Left colon (tissue), 2 donors: ENCODE data around the gene SEPTIN3. TPM values are rescaled to one million over a fixed set of nuclear protein-coding genes. Genes with fewer than 3 reads are reported as not detected.
"Not testable (repeated sequence)": the region's sequence is repeated elsewhere in the genome, so short reads cannot be mapped to it uniquely, and the experiment has no call there.

Source experiments
- ATAC-seq: fragments of 200-7000 bp; cut with Tn5 transposase; one replicate; pipeline ENCODE4 v1.9.1; 2020; ENCODE audit warnings: mild to moderate bottlenecking, moderate library complexity
- DNase-seq, 2 donors: peaks; one replicate each; pipeline ENCODE4 v3.0.0-alpha.2; 2020
- intact Hi-C, 2 donors: fragments of 100-400 bp; cut with DNase I in 1 of 2; cut with micrococcal nuclease in 1 of 2; formaldehyde crosslinking; loops; one replicate each; pipeline versions ENCODE4 v1.11.2 to v1.14.0; 2022; cut with DNase I, micrococcal nuclease
- total RNA-seq, 2 donors: library from RNA; stranded (reverse); fragmentation: NEBNext Ultra II Directional; extraction: Animal tissue kit (Norgen Biotek cat#: 25700); gene quantifications; one replicate each; pipeline ENCODE4 v1.2.1, GENCODE V29; 2021
- donor health status: DM: no; HTN: no; CAD: no.
- donor health status: DM: yes; HTN: yes; CAD: no.

SEPTIN3 gene
- total RNA-seq, 2 donors from 2014 or later = 0.43 to 0.56 TPM

DNA sequence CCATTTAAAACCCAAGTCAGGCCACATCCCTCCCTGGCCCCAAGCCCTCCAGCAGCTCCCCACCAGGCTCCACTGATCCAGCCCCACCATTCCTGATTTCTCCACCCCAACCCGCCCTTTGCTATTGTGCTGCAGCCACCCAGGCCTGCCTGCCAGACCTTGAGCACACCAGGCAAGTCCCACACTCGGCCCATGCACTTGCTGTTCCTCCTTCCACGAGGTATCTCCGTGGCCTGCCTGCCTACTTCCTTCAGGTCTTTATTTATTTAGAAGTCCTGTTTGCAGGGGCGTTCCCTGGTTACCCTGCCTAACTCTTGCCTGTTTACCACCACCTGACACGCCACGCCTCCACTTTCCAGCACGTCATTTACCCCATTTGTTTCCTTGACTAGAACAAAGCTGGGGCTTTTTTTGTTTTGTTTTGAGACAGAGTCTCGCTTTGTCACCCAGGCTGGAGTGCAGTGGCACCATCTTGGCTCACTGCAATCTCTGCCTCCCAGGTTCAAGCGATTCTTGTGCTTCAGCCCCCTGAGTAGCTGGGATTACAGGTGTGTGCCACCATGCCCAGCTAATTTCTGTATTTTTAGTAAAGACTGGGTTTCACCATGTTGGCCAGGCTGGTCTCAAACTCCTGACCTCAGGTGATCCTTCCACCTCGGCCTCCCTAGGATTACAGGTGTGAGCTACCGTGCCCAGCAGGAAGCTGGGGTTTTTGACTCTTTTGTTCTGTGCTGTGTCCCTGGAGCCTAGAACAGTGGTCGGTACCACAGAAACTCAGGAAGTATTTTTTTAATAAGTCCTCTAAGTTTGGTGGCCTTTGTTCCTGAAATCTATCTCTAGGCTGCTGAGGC is 29.0 kb upstream of the SEPTIN3 start:
- ATAC-seq (peak; percentile 80), DNase-seq (peak; percentile 91 to 94)
- intact Hi-C loops = loop anchor here in 1 of 2 donors (5.0 to 10.0 kb wide), 2 partner anchors 135 to 243 kb away; partner anchors contain the start of genes CCDC134 and MEI1

DNA sequence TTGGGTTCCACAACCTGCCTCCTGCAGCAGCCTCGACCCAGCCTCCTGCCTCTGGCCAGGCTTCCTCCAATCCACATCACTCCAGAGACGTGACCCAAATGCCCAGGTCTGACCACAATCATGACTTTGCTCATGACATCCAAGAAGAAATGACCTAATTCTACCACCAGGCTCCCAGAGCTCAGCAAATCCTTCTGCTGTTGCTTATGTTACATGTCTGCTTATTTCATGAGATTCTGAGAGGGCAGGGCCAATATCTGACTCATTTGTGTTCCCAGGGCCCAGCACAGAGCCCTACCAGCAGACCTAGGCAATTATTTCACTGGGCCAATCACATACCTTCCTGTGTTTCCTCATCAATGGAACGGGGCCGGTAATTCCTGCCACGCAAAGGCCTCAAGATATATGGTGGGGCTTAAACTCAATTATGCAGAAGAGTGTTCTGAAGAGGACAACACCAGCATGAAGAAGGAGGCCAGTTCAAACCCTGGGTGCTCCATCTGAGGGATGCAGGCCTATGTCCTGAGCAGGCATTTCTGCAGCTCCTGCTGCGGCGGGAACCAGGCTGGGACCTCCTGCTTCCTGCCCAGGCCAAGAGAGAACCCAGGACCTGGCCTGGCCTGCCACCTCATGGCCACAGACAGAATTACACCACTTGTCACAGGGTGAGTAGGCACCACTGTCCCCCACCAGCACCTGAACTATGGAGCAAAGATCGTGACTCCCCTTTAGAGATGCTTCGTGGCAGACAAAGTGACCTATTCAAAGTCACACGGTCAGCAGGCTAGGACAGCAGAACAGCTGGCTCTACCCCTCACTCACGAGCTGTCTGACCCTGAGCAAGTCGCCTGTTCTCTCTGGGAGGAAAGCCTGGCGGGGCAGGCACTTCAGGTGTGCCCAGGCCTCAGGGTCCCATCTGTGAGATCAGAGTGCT is 28.1 kb upstream of the SEPTIN3 start:
- ATAC-seq (peak; percentile 64), DNase-seq (peak; percentile 84 to 91)
- intact Hi-C loops = loop anchor here in 1 of 2 donors (5.0 to 10.0 kb wide), 2 partner anchors 136 to 244 kb away; partner anchors contain the start of genes CCDC134 and MEI1

DNA sequence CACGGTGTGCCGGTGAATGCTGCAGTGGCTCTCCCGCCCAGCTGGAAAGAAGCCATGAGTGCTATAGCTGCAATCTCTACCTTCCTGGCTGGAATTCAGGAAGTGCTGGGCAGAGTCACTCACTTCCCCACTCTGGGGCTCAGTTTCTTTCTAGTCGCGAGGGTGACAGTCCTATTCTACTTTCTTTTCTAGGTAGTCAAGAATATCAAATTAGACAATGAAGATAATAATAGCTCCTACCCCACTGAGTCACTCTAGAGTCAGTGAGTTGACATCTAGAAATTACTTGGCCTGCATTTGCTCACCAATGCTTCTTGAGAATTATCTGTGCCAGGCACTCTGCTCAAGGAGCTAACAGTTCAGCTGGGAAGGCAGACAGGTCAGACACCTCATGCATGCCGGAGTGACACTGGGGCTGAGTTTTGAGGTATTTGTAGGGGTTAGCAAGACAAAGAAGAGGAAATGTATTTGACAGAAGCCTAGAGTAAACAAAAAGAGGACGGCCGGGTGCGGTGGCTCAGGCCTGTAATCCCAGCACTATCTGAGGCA is 25.5 kb upstream of the SEPTIN3 start:
- intact Hi-C loops = loop anchor here in 1 of 2 donors (5.0 to 10.0 kb wide), 2 partner anchors 139 to 246 kb away; partner anchors contain the start of genes CCDC134 and MEI1
- peak; percentile 24 for ATAC-seq
- peak; percentile 58 to 72 for DNase-seq

DNA sequence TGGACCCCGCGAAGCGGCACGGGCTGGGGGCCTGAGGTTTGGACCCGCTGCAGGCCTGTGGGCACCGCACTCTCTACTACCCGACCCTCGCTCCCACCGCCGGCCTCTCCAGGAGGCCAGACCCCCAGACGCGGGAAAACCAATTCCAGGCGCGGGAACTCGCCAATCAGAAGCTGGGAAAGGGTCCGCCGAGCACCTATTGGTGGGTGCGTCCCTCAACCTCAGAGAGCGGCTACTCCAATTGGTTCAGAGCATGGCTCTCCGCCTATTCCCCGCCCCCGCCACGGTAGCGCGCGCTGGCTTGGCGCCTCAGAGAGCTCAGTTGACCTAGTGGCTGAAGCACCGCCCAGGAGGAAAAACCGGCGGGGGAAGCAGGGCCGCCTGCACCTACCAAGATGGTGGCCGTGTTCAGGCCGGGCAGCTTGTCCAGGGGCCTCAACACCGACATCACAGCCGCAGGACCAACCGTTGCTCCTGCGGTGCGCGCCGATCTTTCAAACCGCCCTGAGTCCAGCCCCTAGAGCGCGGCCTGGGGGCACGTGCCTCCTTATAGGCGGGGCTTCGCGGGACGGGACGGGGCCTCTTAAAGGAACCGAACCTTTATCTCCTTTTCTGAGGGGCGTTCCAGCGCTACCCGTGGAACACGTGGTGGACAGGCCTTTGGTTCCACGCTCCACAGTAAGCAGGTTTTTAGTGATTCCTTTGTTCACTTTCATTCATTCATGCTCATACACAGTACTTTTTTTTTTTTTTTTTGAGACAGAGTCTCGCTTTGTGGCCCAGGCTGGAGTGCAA is 22.4 kb upstream of the SEPTIN3 start, which contains the start of gene CENPM:
Gene CENPM, minus strand, starts transcription at position 524 of the 795 bp plus-strand sequence. Its CDS starts 76 bp downstream, at position 448.
- ATAC-seq = peak; percentile 94
- intact Hi-C loops = loop anchor here in 1 of 2 donors (10.0 kb wide), 1 partner anchor 142 kb away; the partner anchor contains the start of gene CCDC134
- peak; percentile 91 to 93 for DNase-seq

DNA sequence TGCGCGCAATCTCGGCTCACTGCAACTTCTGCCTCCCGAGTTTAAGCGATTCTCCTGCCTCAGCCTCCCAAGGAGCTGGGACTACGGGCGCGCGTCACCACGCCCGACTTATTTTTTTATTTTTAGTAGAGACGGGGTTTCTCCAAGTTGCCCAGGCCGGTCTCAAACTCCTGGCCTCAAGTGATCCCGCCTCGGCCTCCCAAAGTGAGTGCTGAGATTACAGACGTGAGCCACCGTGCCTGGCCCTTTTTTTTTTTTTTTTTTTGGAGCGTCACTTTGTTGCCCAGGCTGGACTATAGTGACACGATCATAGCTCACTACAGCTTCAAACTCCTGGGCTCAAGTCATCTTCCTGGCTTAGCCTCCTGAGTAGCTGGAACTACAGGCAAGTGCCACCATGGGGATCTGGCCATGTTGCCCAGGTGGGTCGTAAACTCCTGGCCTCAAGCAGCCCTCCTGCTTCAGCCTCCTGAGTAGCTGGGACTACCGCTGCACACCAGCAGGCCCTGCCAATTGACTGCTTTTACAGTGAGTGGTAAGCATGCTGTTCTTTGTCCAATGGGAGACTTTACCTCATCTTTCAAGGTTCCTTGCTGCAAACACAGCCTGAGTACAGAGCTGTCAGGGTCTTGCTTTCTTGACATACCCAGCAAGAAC is 21.7 kb upstream of the SEPTIN3 start:
- ATAC-seq = no peak
- no peak for DNase-seq
- intact Hi-C loops = loop anchor here in 1 of 2 donors (10.0 kb wide), 1 partner anchor 143 kb away; the partner anchor contains the start of gene CCDC134

DNA sequence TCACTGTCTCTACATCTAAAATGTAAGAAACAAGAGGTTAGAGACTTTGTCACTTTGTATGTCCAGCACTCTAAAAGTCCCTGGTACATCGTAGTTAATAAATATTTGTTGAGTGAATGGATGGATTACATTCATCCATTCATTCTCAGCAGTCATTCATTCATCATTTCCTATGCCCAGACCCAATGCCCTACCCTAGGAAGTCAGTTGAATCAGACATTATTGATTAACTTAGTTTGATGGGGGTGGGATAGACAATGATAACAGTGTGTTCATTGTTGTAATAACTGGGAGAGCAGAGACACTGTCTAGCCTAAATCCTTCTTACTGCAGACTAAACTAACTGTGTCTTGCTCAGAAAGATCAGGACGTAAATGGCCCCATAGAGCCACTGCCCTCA is 21.1 kb upstream of the SEPTIN3 start:
- DNase-seq = no peak
- no peak for ATAC-seq
- intact Hi-C loops = loop anchor here in 1 of 2 donors (10.0 kb wide), 1 partner anchor 143 kb away; the partner anchor contains the start of gene CCDC134

DNA sequence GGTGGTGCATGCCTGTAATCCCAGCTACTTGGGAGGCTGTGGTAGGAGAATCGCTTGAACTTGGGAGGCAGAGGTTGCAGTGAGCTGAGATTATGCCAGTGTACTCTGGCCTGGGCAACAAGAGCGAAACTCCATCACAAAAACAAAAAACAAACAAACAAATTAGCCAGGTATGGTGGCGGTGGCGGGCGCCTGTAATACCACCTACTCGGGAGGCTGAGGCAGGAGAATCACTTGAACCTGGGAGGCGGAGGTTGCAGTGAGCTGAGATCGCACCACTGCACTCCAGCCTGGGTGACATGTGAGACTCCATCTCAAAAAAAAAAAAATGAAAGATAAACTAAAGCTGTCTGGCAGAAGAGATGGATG is 20.3 kb upstream of the SEPTIN3 start:
- not testable (repeated sequence) for DNase-seq, ATAC-seq
- intact Hi-C loops = loop anchor here in 1 of 2 donors (10.0 kb wide), 1 partner anchor 144 kb away; the partner anchor contains the start of gene CCDC134

DNA sequence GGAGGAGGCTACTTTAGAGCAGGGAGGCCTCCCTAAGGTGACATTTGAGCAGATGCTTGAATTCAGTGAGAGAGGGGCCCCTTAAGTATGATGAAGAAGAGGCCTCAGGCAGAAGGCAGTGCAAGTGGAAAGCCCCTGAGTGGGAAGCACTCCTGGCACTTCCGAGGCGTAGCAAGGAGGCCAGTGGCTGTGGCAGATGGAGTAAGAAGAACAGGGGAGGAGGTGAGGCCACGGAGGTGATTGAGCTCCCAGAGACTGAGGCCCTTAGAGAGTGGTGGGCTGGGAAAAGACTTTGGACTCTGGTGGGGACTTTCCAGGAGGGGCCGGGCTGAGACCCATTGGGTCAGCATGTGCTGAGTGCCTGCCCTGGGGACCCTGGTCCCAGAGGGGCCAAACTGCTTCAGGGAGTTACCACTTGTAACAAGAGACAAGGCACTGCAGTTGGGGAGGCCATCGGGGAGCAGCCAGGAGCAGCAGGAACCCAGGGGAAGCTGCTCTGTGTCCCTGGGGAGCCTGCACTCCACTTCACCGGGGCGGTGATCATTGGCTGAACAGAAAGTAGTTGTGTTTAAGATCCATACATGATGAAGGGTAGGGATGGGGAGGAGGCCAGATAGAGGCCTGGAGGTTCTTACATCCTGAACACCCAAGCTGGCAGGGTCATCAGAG is 19.8 kb upstream of the SEPTIN3 start:
- DNase-seq = no peak
- intact Hi-C loops = loop anchor here in 1 of 2 donors (10.0 kb wide), 1 partner anchor 145 kb away; the partner anchor contains the start of gene CCDC134
- ATAC-seq = no peak

DNA sequence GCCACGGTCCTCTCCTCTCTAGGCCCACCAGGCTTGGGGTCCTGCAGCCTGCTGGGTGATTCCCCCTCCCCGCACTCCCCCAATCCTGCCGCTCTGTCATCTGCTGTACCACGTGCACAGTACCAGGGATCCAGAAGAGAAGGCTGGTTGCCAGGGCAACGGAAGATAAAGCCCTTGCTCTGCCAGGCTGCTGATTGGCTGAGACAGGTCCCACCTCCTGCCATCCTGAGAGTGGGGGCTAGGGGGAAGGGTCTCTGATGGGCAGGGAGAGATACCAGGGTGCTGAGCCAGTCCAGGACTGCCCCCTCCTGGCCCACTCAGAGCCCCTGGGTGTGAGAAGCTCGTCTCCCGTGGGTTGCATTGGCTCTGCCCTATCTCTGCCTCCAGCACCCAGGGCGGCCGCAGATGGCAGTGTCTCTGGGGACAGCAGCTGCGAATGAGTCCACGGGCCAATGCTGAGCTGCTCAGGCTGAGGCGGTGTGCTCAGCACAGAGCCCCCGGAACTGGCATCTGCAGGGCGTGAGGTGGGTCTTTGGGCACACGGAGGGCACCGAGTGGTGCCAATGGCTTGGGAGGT is 17.3 kb upstream of the SEPTIN3 start, which contains the start of gene SMIM45:
Gene SMIM45, plus strand, starts transcription at position 253 of the 577 bp plus-strand sequence.
- intact Hi-C loops = no loop called here
- ATAC-seq (no peak), DNase-seq (no peak)

DNA sequence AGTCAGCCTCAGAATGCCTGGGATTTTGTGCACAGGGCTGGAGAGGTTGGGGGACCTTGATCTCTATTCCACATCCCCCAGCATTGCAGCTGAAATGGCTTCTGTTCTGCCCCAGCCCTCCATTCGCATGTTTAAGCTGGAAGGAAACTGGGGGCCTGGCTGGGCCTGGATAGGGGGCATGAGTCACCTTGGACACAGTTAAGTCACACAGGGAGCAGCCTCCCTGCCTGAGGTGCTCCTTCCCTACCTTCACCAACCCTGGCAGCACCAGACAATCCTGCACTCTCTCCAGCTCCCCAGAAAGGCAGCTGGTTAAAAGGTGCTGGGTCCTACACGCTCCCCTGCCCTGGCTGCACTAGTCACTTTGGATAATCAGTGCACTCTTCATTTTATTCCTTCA is 16.5 kb upstream of the SEPTIN3 start:
- no peak for DNase-seq
- intact Hi-C loops = no loop called here
- no peak for ATAC-seq

DNA sequence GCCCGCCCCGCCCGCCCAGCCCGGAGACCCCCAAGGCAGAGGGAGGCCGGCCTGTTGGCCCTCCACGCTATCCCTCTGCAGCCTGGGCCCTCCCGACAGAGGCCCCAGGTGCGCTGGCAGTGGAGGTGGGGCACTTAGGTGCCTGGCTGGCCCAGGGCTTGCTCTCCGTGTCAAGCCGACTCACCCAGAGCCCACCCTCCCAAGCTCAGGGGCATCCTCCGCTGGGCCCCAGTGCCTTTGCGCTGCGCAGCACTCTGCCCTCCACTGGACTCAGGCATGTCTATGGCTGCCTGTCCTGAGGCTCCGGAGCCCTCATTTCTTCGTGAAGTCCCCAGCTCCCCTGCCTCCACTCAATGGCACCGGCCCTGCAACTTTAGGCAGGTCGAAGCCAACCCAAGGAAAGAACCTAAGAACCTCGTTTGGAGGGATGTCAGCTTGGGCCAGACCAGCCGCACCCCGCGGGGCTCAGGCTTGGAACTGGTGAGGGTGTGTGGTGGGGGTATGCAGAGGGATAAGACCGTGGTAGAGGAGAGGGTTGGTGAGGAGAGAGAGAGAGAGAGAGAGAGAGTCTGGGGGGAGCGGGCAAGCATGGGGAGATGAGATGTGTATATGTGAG is 11.2 kb upstream of the SEPTIN3 start:
- intact Hi-C loops = no loop called here
- DNase-seq (no peak), ATAC-seq (peak; percentile 68)

DNA sequence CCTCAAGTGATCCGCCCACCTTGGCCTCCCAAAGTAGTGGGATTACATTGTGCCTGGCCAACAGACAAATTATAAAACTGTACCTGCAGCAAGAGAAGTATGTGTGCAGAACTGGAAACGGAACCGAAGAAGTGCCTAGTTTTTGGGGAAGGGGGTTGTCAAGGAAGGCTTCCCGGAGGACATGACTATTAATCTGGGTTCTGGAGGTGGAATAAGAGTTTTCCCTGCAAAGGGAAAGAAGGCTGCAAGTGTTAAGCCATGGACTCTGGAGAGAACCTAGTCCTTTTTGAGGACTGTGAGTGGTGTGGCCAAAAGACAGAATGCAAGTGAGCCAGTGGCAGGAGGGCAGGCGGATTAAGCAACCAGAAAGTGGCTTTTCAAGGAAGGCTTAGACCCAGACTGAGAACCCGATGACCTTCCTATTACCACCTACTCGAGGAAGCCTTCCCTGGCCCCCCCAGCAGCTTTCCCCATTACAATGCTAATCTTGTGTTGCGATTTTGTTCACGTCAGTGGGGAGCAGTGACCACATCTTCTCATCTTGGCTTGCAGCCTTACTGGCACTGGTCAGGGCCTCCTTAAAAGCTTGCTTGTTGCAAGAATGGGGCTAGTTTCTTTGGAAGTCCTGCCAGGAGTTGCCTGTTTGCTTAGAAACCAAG is 5.7 kb upstream of the SEPTIN3 start:
- intact Hi-C loops = no loop called here
- DNase-seq (no peak), ATAC-seq (no peak)

DNA sequence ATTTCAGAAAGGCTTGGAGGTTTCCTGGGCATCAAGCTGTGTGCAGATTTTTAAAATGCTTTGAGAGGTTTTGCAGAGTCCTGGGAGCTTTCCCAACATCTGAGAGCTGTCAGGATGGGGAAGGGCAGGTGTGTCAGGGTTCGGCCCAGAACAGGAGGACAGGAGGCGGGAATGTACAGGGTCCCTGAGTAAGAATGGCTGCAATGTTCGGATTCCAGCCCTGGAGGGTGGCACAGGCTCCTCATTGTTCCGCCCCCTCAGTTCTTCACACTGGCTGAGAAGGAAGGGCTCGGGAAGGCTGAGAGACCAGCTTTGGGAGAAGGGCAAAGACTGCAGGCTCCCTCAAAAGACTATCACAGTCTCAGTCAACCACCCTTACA is 5.1 kb upstream of the SEPTIN3 start:
- intact Hi-C loops = no loop called here
- DNase-seq (no peak), ATAC-seq (no peak)

DNA sequence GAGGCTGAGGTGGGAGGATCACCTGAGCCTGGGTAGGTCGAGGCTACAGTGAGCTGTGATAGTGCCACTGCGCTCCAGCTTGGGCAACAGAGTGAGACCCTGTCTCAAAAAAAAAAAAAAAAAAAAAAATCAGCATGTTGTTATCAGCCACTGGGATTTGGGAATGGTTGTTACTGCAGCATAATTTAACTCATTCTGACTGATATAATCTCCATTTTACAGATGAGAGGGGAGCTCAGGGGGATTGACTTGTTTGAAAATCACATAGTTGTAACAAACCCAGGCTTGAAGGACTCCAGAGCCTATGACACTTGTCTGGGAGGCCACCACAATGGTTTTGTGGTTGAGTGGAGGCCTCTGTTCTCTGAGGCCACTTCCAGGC is 3.0 kb upstream of the SEPTIN3 start:
- ATAC-seq (no peak), DNase-seq (no peak)
- intact Hi-C loops = no loop called here

DNA sequence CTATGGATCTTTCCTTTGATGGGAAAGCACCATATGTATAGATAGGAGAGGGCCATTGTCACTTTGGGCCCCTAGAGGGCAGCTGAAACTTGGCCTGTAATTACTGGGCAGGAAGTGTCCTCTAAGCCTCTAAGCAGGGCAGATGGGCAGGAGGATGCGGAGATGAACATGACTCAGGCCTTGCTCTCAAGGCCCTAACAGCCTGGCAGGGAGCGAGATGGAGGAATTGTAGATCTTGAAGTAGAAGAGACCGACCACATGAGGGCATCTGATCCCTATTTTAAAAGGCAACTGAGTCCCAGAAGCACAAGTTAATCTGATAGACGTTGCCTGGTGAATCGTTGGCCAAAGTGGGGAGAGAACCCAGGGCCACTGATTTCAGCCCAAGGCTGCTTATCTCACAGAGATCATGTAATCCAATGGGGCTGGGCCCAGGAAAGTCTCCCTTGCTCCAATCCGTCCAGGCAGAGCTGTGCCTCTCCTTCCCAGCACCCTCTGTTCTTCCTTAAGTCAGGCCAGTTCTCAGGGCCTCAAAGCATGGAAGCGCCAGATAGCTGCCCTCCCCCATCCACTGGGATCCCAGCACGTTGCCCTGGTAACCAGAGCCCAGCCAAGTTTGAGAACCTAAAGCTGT is 2.5 kb upstream of the SEPTIN3 start:
- peak; percentile 76 for ATAC-seq
- intact Hi-C loops = no loop called here
- peak; percentile 43 to 47 for DNase-seq
